Epithelial cell of esophagus (primary cell): ENCODE data around the gene ACBD6.

Experiments used
- DNase-seq: peaks from one replicate; pipeline ENCODE4 v3.0.0; 2010; ENCODE audit warnings: low read depth
- H3K4me3 ChIP-seq: 2 replicates; pipeline ENCODE4 v1.5.1; 2011; ENCODE audit warnings: mild to moderate bottlenecking, low read length, control low read depth
- CTCF ChIP-seq: IDR thresholded peaks from 2 replicates; pipeline ENCODE4 v1.5.1; 2011; ENCODE audit warnings: low read depth, mild to moderate bottlenecking, low read length, control low read depth, inconsistent platforms; ENCODE audit not compliant: insufficient read depth; ENCODE audit errors: missing control alignments

ACBD6 gene

GRCh38 chr1:180505732-180506335, 3.5 kb upstream of the ACBD6 start:
- H3K4me3 ChIP-seq: no peak overlapping the region
- peak; percentile 65 for DNase-seq
- no peak for TF ChIP-seq CTCF

DNA sequence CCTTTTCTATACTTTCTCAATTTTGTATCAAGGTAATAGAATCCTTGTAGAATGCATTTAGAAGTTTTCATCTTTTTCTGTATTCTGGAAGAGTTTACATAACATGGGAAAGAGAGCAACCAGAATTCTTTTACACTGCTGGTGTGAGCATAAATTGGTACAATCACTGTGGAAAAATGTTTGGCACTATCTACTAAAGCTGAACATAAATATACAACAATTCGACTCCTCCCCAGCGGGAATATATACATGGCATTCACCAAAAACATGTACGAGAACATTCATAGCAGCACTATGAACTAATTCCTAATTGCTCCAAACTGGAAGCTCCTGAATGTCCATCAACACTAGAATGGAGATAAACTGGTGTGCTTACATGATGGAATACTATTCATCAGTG, 1.8 kb upstream of the ACBD6 start:
- DNase-seq: no peak

GRCh38 chr1:180503280-180503862, 994 bp upstream of the ACBD6 start:
- TF ChIP-seq CTCF: no peak
- peak; percentile 24 for DNase-seq
- peak overlapping the region; percentile 90 for H3K4me3 ChIP-seq

More for the DNA sequence above, 1.8 kb upstream of the ACBD6 start:
- H3K4me3 ChIP-seq: no peak overlapping the region
- TF ChIP-seq CTCF: no peak

DNA sequence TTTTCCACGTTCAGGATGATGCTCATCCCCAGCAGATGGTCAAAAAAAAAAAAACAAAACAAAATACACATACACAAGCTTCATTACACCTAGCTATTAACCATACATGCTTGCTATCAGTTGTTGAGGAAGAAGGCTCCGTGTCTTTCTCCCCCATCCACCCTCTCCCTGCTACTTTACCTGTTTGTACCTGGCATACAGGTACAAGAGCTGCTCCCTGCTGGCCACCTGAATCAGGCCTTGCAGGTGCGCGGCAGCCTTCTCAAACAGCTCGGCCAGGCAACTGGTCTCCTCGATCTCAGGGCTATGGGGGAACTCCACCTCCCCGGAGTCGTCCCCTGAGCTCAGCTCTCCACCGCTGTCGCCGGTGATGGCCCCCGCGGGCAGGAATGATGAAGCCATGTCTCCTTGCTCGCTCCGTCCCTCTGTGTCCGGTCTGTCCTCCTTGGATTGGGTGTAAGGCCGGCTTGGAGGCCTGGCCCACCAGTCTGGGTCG, 464 bp downstream of the ACBD6 start:
- TF ChIP-seq CTCF: peak; percentile 21
- H3K4me3 ChIP-seq: peak overlapping the region; percentile 90
- peak; percentile 68 for DNase-seq

DNA sequence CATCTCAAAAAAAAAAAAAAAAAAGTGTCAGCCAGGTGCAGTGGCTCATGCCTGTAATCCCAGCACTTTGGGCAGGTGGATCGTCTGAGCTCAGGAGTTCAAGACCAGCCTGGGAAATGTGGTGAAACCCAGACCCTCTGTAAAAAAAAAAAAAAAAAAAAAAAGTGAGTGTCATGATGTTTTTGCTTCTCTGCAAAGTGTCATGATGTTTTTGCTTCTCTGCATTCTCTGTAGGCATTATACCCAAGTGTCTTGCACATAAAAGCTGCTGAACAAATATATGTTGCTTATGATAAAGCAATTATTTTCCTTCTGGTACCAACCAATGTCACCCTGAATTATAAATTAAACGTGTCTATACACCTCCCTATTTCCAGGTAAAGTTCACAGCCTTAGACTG, 1.7 kb downstream of the ACBD6 start:
- DNase-seq: no peak
- TF ChIP-seq CTCF: no peak
- H3K4me3 ChIP-seq: peak overlapping the region; percentile 90

DNA sequence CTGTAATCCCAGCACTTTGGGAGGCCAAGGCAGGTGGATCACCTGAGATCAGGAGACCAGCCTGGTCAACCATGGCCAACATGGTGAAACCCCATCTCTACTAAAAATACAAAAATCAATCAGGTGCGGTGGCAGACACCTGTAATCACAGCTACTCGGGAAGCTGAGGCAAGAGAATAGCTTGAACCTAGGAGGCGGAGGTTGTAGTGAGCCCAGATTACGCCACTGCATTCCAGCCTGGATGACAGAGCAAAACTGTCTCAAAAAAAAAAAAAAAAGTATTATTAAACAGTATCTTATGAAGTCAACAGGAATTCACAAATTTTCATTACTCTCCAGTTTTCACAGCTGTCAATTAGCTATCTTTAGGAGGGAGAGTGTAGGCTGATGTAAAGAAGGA, 3.8 kb downstream of the ACBD6 start:
- no peak overlapping the region for H3K4me3 ChIP-seq
- no peak for TF ChIP-seq CTCF
- peak; percentile 40 for DNase-seq

DNA sequence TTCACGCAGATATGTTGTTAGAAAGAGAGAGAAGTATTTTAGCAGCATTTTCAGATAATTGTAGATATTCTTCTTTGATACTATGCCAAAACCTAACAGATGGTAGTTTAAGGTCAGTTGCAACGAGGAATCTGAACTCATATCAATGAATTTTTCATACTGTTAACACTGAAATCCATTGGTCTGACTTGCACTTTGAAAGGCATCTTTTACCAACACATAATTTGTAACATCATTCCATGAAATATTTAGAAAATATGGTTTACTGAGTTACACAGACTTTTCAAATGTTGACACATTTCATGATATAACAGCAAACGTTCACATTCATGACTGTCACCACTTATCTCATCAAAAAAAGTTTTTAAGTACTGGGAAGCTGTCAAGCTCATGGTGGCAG, 4.6 kb downstream of the ACBD6 start:
- no peak overlapping the region for H3K4me3 ChIP-seq
- no peak for DNase-seq
- no peak for TF ChIP-seq CTCF
